Activated CD8-positive, alpha-beta memory T cell treated with anti-CD3 and anti-CD28 coated beads for 1 hour (primary cell): Measurements from ENCODE around the gene PTPN20.
"Not testable (repeated sequence)": the region's sequence is repeated elsewhere in the genome, so short reads cannot be mapped to it uniquely, and the experiment has no call there.

Experiments
- DNase-seq, 2 donors: peaks; one replicate each; pipeline ENCODE4 v3.0.0-alpha.2; 2020; ENCODE audit warnings: low read depth in 1 of 2; ENCODE audit errors: extremely low read depth in 1 of 2

Gene PTPN20, protein sequence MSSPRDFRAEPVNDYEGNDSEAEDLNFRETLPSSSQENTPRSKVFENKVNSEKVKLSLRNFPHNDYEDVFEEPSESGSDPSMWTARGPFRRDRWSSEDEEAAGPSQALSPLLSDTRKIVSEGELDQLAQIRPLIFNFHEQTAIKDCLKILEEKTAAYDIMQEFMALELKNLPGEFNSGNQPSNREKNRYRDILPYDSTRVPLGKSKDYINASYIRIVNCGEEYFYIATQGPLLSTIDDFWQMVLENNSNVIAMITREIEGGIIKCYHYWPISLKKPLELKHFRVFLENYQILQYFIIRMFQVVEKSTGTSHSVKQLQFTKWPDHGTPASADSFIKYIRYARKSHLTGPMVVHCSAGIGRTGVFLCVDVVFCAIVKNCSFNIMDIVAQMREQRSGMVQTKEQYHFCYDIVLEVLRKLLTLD

DNA sequence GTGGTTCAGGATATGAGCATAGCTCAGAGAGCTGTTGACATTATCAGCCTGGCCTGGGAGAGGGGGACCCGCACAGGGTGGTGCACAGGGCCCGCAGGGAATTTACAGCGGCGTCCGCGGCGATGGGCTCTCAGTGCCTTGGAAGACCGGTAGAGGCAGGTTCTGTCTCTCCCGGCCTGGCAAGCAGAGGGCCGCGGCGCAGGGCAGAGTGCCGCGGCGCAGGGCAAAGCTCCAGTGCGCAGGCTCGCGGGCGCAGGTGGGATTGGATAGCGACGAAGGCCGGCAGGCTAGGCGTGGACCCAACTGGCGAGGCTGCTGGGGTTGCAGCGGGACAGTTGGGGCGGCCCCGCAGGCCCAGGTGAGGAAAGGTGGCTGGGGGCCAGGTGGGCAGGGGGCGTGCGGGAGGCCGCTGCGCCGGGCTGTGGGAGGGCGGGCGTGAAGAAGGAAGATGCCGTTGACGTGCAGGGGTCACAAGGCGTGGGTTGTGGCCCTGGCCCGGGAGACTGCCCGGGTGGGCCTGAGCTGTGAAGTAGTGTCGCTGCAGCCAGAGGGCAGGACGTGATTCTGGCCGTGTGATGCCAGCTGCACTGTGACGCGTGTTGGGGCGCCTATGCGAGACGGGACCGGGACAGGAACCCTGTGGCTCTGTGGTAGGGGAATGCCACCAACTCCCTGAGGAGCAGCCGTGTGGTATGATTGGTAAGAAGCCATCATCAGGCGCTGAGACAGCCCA is at the start of gene PTPN20:
TSS of gene PTPN20 (plus strand) at position 285 of the 733 bp plus-strand sequence. CDS start 21,072 bp downstream, outside the sequence.
- not testable (repeated sequence) for DNase-seq

DNA sequence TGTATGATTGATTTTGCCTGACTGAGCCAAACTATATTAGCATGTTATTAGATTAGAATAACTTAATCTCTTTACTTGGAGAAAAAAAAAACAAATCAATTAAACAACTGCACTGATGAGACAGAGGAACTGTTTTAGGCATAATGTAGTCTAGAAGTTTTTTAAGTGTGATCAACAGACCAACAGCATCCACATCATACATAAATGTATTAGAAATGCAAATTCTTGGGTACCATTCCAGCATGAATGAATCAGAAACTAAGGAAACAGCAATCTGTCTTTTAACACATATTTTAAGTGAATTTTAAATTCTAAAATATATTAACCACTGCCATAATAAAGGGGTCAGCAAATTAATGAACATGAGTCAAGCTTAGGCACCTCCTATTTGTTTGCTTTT is 41.5 kb upstream of the PTPN20 start:
- DNase-seq = not testable (repeated sequence)

DNA sequence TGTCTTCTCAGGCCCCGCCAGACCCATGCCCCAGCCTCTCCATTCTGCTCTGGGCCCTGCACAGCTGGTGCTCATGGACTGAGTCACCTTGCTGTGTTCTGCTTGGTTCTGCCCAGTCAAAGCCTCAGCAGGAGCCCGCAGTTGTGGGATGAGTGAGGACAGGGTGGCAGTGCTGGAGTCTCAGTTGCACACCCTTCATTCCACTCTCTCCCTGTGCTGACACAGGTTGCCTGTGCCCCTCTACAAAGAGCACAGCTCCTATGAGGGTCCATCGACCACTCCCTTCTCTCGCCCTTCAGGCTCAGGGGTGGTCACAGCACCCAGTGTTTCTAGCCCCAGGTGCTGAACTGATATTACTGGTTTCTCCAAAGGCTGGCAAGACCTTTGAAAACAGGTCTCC is 39.6 kb upstream of the PTPN20 start:
- DNase-seq = not testable (repeated sequence)

DNA sequence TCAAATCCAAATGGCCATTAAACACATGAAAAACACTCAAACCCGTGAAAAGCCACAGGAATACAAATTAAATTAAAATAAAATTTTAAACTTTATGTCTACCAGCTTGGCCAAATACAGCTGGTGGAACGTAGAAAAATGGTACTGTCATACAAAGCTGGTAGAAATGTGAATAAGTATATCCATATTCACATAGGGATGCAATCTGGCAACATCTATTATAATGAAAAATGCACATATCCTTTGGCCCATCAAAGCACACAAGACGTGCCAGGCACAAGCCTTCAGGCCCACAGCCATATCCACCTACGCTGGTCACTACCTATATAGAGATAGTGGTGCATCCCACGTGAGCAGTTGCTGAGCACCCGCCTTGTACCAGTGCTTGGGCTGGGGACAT is 35.9 kb upstream of the PTPN20 start:
- DNase-seq = not testable (repeated sequence)

DNA sequence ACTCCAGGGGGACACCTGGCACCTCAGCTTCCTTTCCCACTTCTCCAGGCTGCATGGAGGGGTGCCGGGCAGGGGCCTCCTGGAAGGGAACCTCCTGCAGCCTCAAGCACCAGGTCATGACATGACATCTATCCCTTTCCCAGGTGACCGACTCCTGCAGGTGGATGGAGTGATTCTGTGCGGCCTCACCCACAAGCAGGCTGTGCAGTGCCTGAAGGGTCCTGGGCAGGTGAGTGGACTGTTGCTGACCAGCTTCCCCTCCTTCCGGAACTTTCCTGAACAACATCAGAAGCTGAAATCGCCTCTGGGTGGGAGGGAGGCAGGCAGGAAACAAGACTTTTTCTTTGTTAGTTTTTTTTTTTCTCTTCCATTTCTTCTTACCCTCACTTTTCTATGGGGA is 34.5 kb upstream of the PTPN20 start:
- DNase-seq = not testable (repeated sequence)

DNA sequence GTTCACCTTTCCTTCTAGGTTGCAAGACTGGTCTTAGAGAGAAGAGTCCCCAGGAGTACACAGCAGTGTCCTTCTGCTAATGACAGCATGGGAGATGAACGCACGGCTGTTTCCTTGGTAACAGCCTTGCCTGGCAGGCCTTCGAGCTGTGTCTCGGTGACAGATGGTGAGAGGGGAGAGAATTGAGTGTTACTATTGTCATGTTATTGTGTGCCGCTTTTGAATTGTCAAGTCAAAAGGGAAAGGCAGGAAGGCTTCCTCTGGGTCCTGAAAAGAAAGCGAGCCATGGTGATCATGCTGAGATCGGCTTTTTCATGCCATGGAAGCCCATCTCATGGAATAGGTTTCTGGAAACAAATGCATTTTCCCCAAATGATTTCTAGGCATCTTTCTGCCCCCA is 32.5 kb upstream of the PTPN20 start:
- not testable (repeated sequence) for DNase-seq

DNA sequence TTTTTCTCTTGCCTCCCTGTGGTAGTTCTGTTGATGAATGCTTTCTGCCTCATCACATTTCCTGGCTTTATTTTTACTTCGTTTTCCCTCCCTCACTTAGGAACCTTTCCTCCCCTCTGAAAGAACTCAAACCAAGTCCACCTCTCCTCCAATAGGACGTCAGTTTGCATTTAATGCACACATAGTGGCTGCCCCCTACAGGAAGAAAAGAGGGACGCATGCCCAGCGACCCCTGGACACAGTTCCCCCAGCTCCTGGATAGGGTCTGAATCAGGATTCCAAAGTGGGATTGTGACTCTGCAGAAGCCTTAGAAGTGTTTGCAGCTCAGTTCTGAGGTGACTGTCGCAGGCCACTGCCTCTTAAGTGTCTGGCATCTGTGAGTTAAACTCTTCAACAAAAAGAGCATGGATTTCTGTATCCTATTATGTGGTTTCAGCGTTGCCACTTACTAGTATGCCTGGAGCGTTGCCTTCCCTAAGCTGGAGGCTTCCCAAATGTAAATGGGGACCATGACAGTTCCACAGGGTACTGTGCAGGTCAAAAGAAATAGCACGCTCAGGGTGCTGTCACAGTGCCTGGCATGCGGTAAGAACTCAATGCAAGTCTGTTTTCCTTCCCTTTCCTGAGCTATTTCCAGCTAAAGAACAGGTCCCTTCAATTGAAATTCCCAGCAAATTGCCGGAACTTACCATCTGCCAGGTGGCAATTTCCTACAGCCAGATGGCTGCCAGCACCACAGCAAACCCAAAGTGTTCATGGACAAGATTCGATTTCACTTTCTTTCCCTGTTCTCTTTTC is 20.2 kb upstream of the PTPN20 start:
- not testable (repeated sequence) for DNase-seq

DNA sequence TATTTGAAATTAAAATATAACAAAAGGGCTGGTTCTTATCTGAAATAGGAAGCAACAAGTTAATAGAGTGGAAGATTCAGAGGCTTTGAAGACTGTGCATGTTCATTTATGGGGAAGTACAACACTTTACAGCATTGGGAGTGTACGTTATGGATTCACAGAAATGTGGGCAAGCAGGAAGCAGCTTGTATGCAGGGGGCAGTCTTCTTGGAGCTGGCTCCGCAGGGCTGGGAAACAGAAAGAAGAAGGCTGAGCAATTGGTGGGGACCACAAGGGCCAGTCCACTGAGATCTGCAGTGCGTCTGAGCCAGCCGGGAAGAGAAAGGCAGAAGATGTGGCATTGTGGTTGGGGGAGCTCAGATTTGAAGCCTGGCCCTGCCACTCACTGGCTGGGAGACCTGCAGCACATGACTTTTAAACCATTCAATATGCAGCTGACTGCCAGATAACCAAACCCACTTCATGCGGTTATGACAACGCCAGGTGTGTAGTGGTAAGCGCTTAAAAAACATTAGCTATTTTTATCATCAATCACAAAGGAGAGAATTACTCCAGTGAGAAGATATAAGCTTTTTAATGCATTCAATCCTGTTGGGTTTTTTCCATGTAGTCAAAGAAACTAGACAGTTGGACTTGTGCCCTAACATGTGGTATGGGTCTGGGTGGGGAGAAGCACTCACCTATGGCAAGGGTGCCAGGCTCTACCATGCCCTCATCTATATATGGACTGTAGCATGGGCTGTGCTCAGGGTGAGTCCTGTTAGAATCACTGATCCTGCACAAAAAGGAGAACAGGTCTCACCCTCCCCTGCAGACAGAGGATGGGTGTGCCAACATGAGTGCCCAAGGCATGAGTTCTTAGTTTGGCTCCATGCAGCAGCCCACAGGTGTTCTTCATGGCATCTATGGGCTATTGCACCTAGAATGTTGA is 14.2 kb upstream of the PTPN20 start:
- not testable (repeated sequence) for DNase-seq

DNA sequence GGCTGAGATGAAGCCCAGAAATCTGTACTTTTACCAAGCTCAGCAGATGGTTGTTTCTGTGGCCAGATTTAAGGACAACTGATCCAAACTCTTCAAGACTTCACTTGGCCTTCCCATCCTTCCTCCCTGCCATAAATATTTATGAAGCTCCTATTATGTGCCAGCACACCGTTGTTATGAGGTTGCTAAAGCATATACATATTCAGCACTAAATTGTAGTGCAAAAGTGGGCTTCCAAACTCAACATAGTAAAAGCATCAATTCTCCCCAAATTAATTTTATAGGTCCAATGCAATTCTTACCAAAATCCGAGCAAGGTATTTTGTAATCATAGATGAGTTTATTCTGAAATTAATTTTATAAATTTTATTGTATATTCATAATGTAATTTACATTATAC is 10.0 kb upstream of the PTPN20 start:
- not testable (repeated sequence) for DNase-seq

DNA sequence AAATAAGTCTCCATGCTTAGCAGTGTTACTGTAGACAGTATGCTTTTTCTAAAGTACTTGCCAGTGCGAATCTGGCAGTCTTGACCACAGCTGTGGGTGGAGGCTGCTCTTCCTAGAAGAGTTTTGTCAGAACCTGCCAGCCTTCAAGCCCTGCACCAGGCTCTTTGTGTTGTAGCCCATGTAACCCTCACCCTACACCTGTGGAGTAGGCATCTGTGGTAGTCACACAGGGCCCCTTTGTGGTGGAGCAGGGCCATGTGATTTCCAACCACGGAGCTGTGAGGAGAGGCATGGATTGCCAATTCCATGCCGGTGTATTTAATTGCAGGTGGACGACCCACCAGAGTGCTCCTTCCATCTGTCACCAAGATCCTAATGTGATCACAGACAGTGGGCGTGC is 7.4 kb upstream of the PTPN20 start:
- DNase-seq = not testable (repeated sequence)

DNA sequence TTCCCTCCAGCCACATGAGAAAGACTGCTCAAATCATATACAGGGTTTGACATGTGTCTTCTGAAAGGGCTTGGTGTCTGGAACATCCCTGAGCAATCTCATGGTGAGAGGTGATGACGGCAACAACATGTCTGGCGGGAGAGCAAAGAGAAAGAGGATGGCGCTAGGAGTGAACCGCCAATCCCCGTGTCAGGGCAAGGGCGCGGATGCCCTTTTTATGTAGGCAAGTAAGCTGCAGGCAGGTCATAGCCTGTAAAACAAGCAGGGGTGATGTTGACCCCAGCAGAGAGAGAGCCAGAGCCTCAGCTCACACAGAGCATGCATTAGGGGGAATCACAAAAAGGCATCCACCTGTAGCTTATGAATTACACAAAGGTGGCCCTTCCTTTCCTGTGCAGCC is 4.9 kb upstream of the PTPN20 start:
- not testable (repeated sequence) for DNase-seq

DNA sequence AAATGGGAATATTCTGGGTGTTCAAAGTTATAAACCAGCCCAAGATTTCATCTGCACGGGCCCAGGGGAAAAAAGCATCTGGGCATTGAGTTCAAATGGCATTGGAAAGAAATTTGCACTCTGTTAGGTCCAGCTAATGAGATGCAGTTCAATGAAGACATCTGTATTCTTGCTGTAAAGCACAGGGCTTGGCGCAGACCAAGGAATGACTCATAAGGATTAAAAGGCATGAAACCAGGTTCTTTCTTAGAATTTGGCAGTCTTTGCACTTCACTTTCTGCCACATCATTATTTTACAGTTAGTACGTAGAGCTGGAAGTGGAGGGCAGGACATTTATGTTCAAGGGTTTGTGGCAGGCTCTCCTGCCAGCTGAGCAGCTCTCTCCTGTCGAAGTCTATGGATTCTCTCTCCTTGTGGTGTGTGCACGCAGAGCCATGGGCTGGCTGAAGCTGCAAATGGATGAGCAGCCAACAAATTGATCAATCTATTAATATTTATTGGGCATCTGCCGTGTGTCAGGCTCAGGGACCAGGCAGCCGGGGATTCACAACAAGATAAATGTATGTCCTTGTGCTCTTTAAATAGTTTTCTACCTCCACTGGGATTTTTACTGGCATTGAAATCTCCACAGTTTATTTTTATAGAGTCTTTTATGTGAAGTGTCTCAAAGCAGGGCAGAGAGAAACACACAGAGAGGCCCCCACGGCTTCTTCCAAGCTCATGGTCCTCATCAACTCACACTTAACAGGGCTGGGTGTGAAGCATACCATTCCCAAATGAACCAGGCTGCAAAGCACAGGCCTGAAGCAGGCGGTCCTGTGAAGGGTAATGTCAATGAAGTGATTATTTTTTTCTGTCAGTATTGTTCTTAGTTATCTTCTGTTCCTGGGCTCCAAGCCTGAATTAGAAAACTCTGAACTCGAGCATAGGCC is 3.8 kb upstream of the PTPN20 start:
- DNase-seq = not testable (repeated sequence)

DNA sequence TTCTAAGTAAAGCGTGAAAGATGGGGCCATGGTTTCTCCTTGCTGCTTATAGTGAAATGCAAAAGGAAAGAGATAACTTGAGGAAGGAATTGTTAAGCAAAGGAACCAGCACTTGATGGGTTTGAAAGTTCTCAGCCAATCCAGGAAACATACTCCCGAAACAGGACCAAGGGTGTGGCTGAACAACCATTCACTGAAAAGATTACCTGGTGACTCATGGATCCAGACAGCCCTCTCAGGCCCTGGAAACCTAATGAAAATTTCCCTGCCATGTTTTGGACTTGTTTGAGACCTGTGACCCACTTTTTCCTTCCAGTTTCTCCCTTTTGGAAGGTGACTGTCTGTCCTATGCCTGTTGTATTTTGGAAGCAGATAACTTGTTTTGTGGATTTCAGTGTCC is 11.3 kb downstream of the PTPN20 start:
- DNase-seq = not testable (repeated sequence)

DNA sequence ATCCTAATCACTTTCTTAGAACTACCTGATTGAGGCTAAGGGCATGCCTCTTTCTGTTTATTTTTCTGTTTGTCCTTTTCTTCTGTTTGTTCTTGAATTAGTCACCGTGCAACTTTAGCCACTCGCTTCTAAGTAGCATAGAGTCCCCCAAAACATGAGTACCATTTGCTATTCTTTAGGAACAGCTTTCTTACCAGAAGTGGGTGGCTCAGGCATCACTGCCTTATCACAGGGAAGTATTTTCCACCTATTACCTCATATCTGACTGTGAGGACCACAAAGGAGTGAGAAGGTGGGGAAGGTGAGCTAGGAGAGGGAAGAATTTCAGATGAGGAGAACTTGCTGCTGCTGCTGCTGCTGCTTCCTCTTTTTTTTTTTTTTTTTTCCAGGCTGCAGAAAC is 13.9 kb downstream of the PTPN20 start:
- not testable (repeated sequence) for DNase-seq

DNA sequence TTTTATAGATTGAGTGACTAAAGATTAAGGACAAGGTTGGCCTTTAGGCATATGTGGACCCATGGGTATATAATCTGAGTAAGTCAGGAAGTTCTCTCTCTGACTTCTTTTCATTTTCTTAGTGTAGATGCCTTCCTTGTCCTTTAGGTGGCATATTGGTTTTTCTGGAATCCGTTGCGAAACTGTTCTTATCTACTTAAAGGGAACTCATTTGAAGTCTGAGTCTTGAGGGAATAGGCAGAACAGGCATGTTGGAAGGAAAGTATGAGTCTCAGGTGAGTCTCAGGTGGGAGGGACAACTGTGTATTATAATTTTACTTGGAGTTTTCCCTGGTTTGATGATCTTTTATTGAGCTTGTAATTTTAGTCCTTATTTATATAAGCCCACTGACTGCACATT is 14.6 kb downstream of the PTPN20 start:
- not testable (repeated sequence) for DNase-seq

DNA sequence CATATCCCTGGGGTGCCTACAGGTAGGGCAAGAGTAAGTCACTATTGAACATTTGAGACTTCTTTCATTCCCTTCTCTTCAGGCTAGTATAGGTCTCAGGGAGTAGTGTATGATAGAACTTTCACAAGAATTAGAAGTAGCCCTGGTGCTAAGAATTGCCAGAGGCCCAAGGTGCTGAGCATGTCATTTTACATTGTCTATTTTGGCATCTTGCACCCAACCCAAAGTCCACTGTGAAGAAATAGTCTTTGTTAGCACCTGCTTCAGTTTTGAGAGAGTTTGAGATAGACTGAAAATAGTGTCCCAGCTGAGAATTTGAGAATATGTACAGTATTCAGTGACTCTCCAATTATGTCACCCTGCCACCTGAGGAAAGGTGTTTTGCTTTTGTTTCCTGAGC is 17.6 kb downstream of the PTPN20 start:
- not testable (repeated sequence) for DNase-seq

DNA sequence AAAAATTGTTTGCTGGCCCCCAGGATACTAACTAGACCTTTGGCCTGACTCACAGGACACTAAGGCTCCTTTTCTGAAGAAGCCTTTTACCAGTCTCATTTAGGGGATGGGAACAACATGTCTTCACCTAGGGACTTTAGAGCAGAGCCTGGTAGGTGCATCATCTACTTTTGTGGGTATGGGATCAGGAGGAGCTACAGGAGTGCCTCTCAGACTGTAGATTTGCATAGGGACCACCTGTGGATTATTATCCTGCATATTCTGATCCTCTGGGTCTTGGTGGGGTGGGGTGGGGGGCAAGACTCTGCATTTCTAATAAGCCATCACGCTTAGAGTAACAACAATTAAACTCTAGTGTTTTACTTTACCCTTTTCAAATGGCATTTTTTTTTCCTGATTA is 21.2 kb downstream of the PTPN20 start:
- not testable (repeated sequence) for DNase-seq

DNA sequence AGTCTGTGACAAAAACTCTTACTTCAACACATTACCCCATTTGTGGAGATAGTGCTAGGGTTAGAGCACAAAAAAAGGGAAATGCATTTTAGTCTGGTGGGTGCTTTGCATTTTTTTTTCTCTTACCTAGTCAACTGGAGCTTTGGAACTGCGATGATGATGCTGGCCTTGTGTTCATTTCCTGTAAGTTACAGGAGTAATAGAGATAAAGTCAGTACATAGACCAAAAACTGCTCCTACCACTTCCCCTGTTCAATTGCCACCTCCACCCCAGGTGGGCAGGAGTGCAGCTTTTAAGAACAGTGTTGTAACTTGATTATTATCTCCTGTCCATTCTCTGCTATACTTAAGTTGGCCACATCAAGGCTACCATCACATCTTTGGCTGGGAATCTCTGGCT is 29.9 kb downstream of the PTPN20 start:
- DNase-seq = not testable (repeated sequence)
